SK-N-SH treated with all-trans-retinoic acid at 6 μM for 48 hours (cell line): Measurements from ENCODE around the gene TPST1.
"Not testable (repeated sequence)": the region's sequence is repeated elsewhere in the genome, so short reads cannot be mapped to it uniquely, and the experiment has no call there.

Experiments
- ATAC-seq: fragments of 200-7000 bp; cut with Tn5 transposase; 3 replicates; pipeline ENCODE4 v1.9.1; 2020; ENCODE audit warnings: mild to moderate bottlenecking, moderate library complexity
- ARNTL ChIP-seq: fragments of 450-650 bp; formaldehyde crosslinking; IDR thresholded peaks from 2 replicates; pipeline ENCODE4 v1.5.0; 2020; ENCODE audit warnings: low read depth, mild to moderate bottlenecking, moderate library complexity, borderline replicate concordance
- BACH2 ChIP-seq: fragments of 250-450 bp; sonication (Bioruptor Pico); IDR thresholded peaks from 2 replicates; pipeline ENCODE4 v1.9.0; 2021; ENCODE audit warnings: mild to moderate bottlenecking, borderline replicate concordance
- CSDC2 ChIP-seq: fragments of 250-450 bp; sonication (Bioruptor Pico); IDR thresholded peaks from 2 replicates; pipeline ENCODE4 v1.5.0; 2020; ENCODE audit warnings: mild to moderate bottlenecking, moderate library complexity
- GLIS3 ChIP-seq: fragments of 250-450 bp; sonication (Bioruptor Pico); IDR thresholded peaks from 2 replicates; pipeline ENCODE4 v1.5.0; 2020; ENCODE audit warnings: mild to moderate bottlenecking, moderate library complexity
- ISL1 ChIP-seq: fragments of 250-450 bp; sonication (Bioruptor Pico); IDR thresholded peaks from 2 replicates; pipeline ENCODE4 v2.1.2; 2022; ENCODE audit warnings: mild to moderate bottlenecking, moderate library complexity
- OSR1 ChIP-seq: fragments of 250-450 bp; sonication (Bioruptor Pico); IDR thresholded peaks from 2 replicates; pipeline ENCODE4 v1.8.0; 2022; ENCODE audit warnings: moderate library complexity, mild to moderate bottlenecking, inconsistent platforms
- PPARA ChIP-seq: fragments of 250-450 bp; sonication (Bioruptor Pico); IDR thresholded peaks from 2 replicates; pipeline ENCODE4 v1.5.0; 2020; ENCODE audit warnings: mild to moderate bottlenecking, borderline replicate concordance
- RARB ChIP-seq: fragments of 250-450 bp; sonication (Bioruptor Pico); IDR thresholded peaks from 2 replicates; pipeline ENCODE4 v1.8.0; 2021; ENCODE audit warnings: mild to moderate bottlenecking, moderate library complexity
- SNAI2 ChIP-seq: fragments of 250-450 bp; sonication (Bioruptor Pico); IDR thresholded peaks from 2 replicates; pipeline ENCODE4 v1.5.0; 2020; ENCODE audit warnings: mild to moderate bottlenecking, moderate library complexity
- TCF4 ChIP-seq: fragments of 250-450 bp; sonication (Bioruptor Pico); IDR thresholded peaks from 2 replicates; pipeline ENCODE4 v1.8.0; 2021; ENCODE audit warnings: mild to moderate bottlenecking, moderate library complexity, borderline replicate concordance
- TOX ChIP-seq: fragments of 250-450 bp; sonication (Bioruptor Pico); IDR thresholded peaks from 2 replicates; pipeline ENCODE4 v1.8.0; 2021; ENCODE audit warnings: mild to moderate bottlenecking, moderate library complexity, borderline replicate concordance
- ZFP3 ChIP-seq: fragments of 250-450 bp; sonication (Bioruptor Pico); IDR thresholded peaks from 2 replicates; pipeline ENCODE4 v1.5.0; 2020; ENCODE audit warnings: mild to moderate bottlenecking, moderate library complexity
- ZNF70 ChIP-seq: fragments of 450-650 bp; formaldehyde crosslinking; IDR thresholded peaks from 2 replicates; pipeline ENCODE4 v1.5.0; 2020; ENCODE audit warnings: mild to moderate bottlenecking, moderate library complexity
- ZNF8 ChIP-seq: fragments of 450-650 bp; formaldehyde crosslinking; IDR thresholded peaks from 2 replicates; pipeline ENCODE4 v1.5.0; 2020; ENCODE audit warnings: mild to moderate bottlenecking, moderate library complexity
- TF ChIP-seq, protein P1 (sequence below): fragments of 250-450 bp; sonication (Bioruptor Pico); IDR thresholded peaks from 2 replicates; pipeline ENCODE4 v1.8.0; 2020; ENCODE audit warnings: mild to moderate bottlenecking, moderate library complexity, borderline replicate concordance
- TF ChIP-seq, protein P2 (sequence below): fragments of 250-450 bp; sonication (Bioruptor Pico); IDR thresholded peaks from 2 replicates; pipeline ENCODE4 v1.5.0; 2020; ENCODE audit warnings: mild to moderate bottlenecking, moderate library complexity
- TF ChIP-seq, protein P3 (sequence below): fragments of 250-450 bp; sonication (Bioruptor Pico); IDR thresholded peaks from 2 replicates; pipeline ENCODE4 v1.5.1; 2021; ENCODE audit warnings: mild to moderate bottlenecking, moderate library complexity

TPST1 gene

DNA sequence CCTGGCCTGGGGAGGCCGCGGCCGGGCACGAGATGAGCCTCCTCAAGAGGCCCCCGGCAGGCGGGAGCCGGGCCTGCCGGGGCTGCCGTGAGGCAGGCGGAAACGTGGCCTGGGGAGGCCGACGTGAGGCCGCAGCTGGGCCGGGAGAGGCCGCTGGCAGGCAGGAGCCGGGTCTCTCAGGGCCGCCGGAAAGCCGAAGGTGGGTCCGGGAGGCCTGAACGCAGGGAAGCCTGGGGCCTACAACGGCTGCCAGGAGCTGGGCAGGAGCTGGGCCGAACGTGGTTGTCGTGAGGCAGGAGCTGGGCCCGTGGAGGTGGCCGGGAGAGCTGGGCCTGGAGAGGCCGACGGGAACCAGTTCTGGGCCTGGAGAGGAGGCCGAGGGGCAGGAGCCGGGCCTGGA lies 171.9 kb downstream of the TPST1 start (continued):
- TF ChIP-seq, protein P1, sequence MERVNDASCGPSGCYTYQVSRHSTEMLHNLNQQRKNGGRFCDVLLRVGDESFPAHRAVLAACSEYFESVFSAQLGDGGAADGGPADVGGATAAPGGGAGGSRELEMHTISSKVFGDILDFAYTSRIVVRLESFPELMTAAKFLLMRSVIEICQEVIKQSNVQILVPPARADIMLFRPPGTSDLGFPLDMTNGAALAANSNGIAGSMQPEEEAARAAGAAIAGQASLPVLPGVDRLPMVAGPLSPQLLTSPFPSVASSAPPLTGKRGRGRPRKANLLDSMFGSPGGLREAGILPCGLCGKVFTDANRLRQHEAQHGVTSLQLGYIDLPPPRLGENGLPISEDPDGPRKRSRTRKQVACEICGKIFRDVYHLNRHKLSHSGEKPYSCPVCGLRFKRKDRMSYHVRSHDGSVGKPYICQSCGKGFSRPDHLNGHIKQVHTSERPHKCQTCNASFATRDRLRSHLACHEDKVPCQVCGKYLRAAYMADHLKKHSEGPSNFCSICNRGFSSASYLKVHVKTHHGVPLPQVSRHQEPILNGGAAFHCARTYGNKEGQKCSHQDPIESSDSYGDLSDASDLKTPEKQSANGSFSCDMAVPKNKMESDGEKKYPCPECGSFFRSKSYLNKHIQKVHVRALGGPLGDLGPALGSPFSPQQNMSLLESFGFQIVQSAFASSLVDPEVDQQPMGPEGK (CRISPR knock-in tag), result no peak
- TF ChIP-seq RARB (CRISPR knock-in tag), result no peak
- TF ChIP-seq, protein P2, sequence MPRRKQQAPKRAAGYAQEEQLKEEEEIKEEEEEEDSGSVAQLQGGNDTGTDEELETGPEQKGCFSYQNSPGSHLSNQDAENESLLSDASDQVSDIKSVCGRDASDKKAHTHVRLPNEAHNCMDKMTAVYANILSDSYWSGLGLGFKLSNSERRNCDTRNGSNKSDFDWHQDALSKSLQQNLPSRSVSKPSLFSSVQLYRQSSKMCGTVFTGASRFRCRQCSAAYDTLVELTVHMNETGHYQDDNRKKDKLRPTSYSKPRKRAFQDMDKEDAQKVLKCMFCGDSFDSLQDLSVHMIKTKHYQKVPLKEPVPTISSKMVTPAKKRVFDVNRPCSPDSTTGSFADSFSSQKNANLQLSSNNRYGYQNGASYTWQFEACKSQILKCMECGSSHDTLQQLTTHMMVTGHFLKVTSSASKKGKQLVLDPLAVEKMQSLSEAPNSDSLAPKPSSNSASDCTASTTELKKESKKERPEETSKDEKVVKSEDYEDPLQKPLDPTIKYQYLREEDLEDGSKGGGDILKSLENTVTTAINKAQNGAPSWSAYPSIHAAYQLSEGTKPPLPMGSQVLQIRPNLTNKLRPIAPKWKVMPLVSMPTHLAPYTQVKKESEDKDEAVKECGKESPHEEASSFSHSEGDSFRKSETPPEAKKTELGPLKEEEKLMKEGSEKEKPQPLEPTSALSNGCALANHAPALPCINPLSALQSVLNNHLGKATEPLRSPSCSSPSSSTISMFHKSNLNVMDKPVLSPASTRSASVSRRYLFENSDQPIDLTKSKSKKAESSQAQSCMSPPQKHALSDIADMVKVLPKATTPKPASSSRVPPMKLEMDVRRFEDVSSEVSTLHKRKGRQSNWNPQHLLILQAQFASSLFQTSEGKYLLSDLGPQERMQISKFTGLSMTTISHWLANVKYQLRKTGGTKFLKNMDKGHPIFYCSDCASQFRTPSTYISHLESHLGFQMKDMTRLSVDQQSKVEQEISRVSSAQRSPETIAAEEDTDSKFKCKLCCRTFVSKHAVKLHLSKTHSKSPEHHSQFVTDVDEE (CRISPR knock-in tag), result no peak

DNA sequence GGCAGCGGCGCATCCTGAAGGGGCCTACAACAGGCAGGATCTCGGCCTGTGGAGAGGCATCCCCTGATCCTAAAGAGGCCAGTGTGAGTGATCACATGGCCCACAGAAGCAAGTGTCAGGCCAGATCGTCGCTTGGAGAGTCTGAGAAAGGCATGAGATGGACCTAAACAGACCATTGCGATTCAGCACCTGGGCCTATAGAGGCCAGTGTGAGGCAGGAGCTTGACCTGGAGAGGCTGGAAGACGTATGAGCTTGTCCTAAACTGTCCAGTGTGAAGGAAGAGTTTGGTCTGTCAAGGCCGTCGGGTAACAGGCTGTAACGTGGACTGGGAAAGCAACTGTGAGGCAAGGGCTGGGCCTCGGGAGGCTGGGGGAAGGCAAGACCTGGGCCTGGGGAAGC lies 172.6 kb downstream of the TPST1 start:
- no peak; the same call in 2 of the 3 replicates for ATAC-seq
- TF ChIP-seq PPARA (CRISPR knock-in tag) (no peak), ISL1 (CRISPR knock-in tag) (no peak), TCF4 (CRISPR knock-in tag) (no peak), CSDC2 (no peak), SNAI2 (CRISPR knock-in tag) (no peak), TOX (CRISPR knock-in tag) (no peak), ZFP3 (CRISPR knock-in tag) (no peak), RARB (CRISPR knock-in tag) (no peak), OSR1 (CRISPR knock-in tag) (no peak)
- TF ChIP-seq, protein P2 (CRISPR knock-in tag), result no peak

DNA sequence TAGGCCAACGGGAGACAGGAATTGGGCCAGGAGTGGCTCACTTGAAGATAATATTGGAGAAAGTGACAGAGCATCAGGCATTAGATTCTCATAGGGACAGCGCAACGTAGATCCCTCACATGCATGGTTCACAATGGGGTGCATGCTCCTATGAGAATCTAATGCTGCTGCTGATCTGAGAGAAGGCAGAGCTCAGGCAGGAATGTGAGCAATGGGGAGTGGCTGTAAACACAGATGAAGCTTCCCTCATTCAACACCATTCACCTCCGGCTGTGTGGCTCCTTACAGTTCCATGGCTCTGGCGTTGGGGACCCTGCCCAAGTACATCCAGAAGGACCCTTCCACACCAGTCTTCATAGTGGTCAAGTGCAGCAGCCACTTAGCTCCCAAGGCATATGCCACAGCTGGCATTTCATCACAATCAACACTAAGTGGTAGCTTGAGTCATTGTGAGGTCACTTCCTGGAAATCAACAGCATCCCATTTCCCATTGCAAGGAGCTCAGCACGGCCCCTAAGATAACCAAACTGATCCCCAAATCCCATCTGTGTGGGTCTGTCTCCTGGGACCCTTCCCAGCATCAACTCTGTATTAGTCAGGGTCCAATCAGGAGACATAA lies 174.5 kb downstream of the TPST1 start:
- no peak for ATAC-seq
- TF ChIP-seq, protein P3, sequence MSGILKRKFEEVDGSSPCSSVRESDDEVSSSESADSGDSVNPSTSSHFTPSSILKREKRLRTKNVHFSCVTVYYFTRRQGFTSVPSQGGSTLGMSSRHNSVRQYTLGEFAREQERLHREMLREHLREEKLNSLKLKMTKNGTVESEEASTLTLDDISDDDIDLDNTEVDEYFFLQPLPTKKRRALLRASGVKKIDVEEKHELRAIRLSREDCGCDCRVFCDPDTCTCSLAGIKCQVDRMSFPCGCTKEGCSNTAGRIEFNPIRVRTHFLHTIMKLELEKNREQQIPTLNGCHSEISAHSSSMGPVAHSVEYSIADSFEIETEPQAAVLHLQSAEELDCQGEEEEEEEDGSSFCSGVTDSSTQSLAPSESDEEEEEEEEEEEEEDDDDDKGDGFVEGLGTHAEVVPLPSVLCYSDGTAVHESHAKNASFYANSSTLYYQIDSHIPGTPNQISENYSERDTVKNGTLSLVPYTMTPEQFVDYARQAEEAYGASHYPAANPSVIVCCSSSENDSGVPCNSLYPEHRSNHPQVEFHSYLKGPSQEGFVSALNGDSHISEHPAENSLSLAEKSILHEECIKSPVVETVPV (CRISPR knock-in tag), result no peak
- no peak for TF ChIP-seq ISL1 (CRISPR knock-in tag)
- no peak for TF ChIP-seq SNAI2 (CRISPR knock-in tag)
- TF ChIP-seq CSDC2, result no peak
- no peak for TF ChIP-seq TCF4 (CRISPR knock-in tag)
- no peak for TF ChIP-seq ZNF70 (CRISPR knock-in tag)
- no peak for TF ChIP-seq ARNTL (CRISPR knock-in tag)
- no peak for TF ChIP-seq GLIS3 (CRISPR knock-in tag)
- TF ChIP-seq BACH2 (CRISPR knock-in tag), result no peak
- TF ChIP-seq, all 23 proteins: peak for 0

DNA sequence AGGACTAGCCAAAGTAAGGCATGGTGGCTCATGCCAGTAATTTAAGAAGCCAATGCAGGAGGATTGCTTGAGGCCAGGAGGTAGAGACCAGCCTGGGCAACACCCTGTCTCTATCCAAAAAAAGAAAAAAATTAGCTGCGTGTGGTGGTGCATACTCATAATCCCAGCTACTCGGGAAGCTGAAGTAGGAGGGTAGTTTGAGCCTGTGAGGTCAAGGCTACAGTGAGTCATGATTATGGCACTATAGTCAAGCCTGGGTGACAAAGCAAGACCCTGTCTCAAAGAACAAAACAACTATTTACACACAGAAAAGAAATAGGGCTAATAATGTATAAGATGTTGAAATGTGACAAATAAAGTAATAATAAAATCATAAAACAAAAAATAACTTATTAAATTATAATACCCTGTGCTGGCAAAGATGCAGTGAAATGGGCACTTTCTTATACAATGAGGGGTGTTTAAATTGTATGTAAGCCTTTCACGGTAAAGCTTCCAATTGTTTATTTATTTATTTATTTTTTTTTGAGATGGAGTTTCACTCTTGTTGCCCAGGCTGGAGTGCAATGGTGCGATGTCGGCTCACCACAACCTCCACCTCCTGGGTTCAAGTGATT lies 175.2 kb downstream of the TPST1 start:
- no peak for ATAC-seq
- no peak for TF ChIP-seq OSR1 (CRISPR knock-in tag)
- no peak for TF ChIP-seq ISL1 (CRISPR knock-in tag)
- no peak for TF ChIP-seq BACH2 (CRISPR knock-in tag)
- TF ChIP-seq, protein P3 (CRISPR knock-in tag), result no peak
- no peak for TF ChIP-seq ZNF8 (CRISPR knock-in tag)
- no peak for TF ChIP-seq TOX (CRISPR knock-in tag)
- TF ChIP-seq PPARA (CRISPR knock-in tag), result no peak
- TF ChIP-seq RARB (CRISPR knock-in tag), result no peak
- TF ChIP-seq, protein P2 (CRISPR knock-in tag), result no peak
- no peak for TF ChIP-seq ZNF70 (CRISPR knock-in tag)
- no peak for TF ChIP-seq CSDC2

DNA sequence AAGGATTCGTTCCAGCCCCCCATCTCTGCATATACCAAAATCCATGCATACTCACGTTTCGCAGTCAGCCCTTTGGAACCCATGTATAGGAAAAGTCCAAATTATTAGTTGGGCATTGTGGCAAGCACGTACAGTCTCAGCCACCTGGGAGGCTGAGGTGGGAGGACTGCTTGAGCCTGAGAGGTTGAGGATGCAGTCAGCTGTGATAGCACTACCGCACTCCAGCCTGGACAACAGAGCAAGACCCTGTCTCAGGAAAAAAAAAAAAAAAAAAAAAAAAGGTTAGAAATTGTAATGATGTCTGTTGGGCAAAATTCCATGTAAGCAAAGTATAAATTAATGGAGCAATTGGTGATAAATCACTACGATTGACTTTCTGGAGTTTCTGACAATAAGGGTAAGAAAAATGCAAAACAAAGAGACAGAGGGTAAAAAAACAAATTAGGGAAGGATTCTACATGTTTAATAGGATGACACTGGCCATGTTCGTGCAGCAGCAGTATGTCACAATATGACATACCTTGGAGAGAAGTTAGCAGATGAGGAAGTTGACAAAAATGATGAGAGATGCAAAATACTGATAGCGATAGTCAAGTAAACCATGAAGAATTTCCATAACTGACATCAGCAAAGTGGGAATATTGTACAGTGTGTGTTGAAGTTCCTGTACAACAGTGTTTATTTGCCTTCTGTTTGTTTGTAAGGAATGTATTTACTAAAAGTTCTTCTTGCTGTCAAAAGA lies 177.2 kb downstream of the TPST1 start:
- not testable (repeated sequence) for ATAC-seq
